ENCODE data around the gene SLC17A4.

SLC17A4 gene

DNA sequence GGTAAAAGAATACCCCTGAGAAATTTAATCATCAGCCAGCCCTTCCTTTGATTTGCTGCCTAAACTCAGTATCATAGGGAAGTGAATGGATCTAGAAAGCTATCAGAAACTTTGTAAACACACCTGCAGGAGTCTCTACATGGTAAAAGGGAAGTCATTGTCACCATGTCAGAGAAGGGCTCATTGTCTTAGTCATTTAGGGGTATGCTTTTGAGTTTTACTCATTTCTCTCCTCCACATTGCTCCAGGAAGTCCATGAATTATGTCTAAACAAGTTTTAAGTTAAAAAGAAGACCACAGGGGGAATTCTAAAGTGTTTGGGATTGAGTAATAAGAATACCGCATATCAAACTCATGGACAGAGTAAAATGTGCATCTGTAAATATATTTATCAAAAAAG, 74.8 kb downstream of the SLC17A4 start:
- DNase-seq, result no peak

DNA sequence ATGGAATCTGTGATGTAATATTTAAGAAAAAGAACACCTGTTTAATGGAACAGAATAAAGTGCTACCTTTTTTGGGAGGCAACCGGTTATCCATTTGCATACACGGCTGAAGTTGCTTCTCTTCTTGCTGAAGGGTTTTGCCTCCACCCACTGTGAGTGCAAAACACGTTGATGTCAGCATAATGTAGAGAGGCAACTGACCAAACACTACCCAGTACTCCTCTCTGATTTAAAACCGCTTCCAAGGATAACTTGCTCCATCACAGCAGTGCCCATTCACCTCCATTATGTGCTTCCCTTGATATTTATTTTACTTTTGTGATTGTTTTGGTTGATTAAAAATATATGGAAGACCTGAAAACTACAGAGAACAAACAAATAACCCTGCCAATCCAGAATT, 75.9 kb downstream of the SLC17A4 start:
- no peak for DNase-seq

Measured in hematopoietic multipotent progenitor cell treated with erythropoietin and hydrocortisone succinate and interleukin-3 and kit ligand, for 4 days (in vitro differentiated cells).